AG04450 (cell line): ENCODE measurements around the gene CHST1. TPM values are rescaled to one million over a fixed set of nuclear protein-coding genes. Genes with fewer than 3 reads are reported as not detected.

Experiments used
- CTCF ChIA-PET: fragments of 300-600, 350-600 bp; formaldehyde crosslinking; extraction: SDS; loops from one replicate; lab custom pipeline; 2022; ENCODE audit warnings: antibody characterized with exemption, inconsistent platforms; lab: Charles Lee
- POLR2A ChIA-PET: fragments of 350-600 bp; formaldehyde crosslinking; extraction: SDS; loops from one replicate; lab custom pipeline; 2021; ENCODE audit warnings: antibody characterized with exemption, inconsistent platforms; lab: Yijun Ruan, JAX
- DNase-seq: peaks from one replicate; pipeline ENCODE4 v3.0.0-alpha.2; 2011; ENCODE audit warnings: low read depth, low spot score
- H3K27ac ChIP-seq: one replicate; pipeline ENCODE4 v1.5.1; 2012; ENCODE audit warnings: low read depth, low read length, control low read depth
- H3K27me3 ChIP-seq: one replicate; pipeline ENCODE4 v1.6.0; 2012; ENCODE audit warnings: low read length; ENCODE audit not compliant: control insufficient read depth, insufficient read depth
- H3K4me3 ChIP-seq: 2 replicates; pipeline ENCODE4 v1.5.1; 2011; ENCODE audit warnings: mild to moderate bottlenecking, low read depth, low read length, control low read depth
- H3K9me3 ChIP-seq: 2 replicates; pipeline ENCODE4 v1.5.1; 2012; ENCODE audit warnings: low read length; ENCODE audit not compliant: control insufficient read depth, insufficient read depth
- polyA plus RNA-seq: library from polyadenylated mRNA; depleted of rRNA; stranded (reverse); fragments of >200 nt; gene quantifications from 2 replicates; pipeline ENCODE4 v1.2.3, GENCODE V29; 2011
- TF ChIP-seq, protein P1 (sequence below): IDR thresholded peaks from 2 replicates; pipeline ENCODE4 v1.5.1; 2011; ENCODE audit warnings: low read depth, low read length, control low read depth, inconsistent platforms

CHST1 gene
- polyA plus RNA-seq, 1 experiment, result 0.06 TPM

DNA sequence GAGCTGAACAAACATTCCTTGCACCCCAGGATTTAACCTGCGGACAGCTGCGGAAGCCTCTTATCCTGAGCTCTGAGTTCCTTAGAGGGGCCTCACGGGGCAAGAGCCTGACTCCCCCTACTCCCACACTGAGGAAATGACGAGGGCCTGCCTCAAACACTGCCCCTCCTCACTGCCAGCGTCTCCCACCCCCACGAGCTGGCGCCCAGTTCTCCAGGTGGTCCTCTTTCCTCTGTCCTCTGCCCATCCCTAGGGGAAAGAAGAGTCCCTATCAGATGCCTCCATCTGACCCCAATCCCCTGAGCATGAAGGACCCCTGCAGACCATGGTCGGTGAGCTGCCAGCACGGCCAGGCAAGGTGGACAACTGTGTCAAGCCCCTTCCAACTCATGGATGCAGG lies 14.3 kb downstream of the CHST1 start:
- DNase-seq, result no peak
- CTCF ChIA-PET, result no interaction called here
- peaks cover 13% of the 10 kb centered on the region; the same call in 1 of the 2 replicates for H3K9me3 ChIP-seq

DNA sequence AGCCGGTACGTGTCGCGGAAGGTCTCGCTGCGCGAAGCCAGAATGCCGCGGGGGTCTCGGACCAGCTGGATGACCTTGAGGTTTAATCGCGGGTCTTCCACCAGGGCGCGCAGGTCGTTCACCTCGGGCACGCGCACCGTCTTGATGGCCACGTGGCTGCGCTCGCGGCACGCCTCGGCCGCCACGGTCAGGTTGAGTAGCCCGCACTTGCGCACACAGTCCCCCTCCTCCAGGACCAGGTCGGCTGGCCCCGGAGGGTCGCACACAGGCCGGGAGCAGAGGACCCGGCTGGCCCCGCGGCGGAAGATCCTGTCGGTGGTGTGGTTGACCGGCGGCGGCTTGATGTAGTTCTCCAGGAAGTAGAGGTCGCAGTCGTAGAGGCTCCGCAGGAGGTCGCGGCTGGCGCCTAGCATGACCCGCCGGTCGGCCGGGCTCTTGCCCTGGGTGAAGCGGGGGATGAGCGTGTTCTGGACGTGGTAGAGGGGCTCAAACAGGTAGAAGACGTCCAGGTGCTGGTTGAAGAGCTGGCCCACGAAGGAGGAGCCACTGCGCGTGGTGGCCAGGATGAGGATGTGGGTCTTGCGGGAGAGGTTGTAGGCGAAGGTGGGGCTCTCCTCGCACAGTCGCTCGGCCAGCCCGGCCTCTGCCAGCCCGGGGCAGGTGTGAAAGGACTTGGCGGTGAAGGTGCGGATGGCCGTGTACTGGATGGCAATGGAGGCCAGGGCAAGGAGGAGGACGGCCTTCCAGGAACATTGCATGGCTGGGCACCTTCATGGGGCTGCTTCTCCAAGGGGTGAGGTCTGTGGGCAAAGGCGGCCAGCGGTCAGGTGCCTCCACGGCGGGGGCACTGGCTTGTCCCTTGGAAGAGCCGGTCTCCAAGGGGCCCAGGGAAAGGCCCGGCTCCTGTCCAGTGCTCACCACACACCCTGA lies 15.0 kb downstream of the CHST1 start:
- POLR2A ChIA-PET, result no interaction called here
- no peaks in the 10 kb centered on the region for H3K27me3 ChIP-seq
- H3K27ac ChIP-seq, result no peak overlapping the region
- TF ChIP-seq, protein P1, sequence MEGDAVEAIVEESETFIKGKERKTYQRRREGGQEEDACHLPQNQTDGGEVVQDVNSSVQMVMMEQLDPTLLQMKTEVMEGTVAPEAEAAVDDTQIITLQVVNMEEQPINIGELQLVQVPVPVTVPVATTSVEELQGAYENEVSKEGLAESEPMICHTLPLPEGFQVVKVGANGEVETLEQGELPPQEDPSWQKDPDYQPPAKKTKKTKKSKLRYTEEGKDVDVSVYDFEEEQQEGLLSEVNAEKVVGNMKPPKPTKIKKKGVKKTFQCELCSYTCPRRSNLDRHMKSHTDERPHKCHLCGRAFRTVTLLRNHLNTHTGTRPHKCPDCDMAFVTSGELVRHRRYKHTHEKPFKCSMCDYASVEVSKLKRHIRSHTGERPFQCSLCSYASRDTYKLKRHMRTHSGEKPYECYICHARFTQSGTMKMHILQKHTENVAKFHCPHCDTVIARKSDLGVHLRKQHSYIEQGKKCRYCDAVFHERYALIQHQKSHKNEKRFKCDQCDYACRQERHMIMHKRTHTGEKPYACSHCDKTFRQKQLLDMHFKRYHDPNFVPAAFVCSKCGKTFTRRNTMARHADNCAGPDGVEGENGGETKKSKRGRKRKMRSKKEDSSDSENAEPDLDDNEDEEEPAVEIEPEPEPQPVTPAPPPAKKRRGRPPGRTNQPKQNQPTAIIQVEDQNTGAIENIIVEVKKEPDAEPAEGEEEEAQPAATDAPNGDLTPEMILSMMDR, result no peak
- peaks cover 13% of the 10 kb centered on the region; the same call in 1 of the 2 replicates for H3K9me3 ChIP-seq
- CTCF ChIA-PET, result no interaction called here
- DNase-seq, result no peak
- no peak overlapping the region for H3K4me3 ChIP-seq

More for the DNA sequence above, 14.3 kb downstream of the CHST1 start:
- H3K27ac ChIP-seq, result no peak overlapping the region
- no peak overlapping the region for H3K4me3 ChIP-seq
- TF ChIP-seq, protein P1, result no peak
- H3K27me3 ChIP-seq, result no peaks in the 10 kb centered on the region
- POLR2A ChIA-PET, result no interaction called here

DNA sequence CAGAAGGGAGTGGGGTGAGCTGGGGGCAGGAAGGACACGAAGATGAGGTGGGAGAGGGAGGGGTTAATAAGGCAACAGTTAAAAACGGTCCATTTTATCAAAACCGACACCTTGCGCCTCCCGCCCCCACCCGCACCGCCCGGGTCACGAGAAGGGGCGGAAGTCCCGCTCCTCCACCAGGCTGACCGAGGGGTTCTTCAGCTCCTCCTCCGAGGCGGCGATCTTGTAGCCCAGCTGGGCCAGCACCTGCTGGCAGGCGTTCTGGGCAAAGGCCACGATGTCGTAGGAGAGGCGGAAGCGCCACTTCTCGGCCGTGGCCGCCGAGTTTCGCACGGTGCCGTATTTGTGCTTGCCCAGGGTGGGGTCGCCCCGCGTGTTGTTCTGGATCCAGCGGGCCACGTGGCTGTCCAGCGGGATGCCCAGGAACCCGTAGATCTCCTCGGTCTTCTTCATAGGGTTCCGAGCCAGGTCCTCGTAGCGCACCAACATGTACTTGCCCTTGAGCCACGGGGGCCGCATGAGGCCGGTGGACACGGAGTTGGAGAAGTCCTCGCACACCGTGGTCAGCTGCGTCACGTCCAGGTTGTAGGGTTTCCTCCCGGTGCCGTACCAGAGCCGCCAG lies 15.8 kb downstream of the CHST1 start:
- Histone ChIP-seq H3K27ac (no peak overlapping the region), H3K9me3 (peaks cover 13% of the 10 kb centered on the region; the same call in 1 of the 2 replicates), H3K4me3 (no peak overlapping the region), H3K27me3 (no peaks in the 10 kb centered on the region)
- TF ChIP-seq, protein P1, result no peak
- ChIA-PET CTCF (no interaction called here), POLR2A (no interaction called here)
- DNase-seq, result no peak

DNA sequence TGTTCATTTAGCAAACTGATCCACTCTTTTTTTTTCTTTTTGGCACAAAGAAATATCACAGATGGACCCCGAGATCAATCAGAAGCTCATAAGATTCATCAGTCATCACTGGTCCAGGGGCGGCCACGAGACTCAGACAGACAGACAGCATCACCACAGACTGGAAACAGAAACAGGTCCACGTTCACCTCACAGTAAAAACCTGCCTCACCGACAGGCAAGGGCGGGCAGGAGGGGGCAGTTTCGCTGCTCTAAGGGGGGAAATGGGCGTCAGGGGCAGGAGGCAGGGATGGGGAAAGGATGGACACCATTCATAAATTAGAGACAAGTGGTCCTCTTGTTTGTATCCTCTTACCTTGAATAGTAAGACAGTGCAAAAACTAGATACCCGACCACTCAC lies 16.5 kb downstream of the CHST1 start:
- TF ChIP-seq, protein P1, result no peak
- ChIA-PET CTCF (no interaction called here), POLR2A (no interaction called here)
- Histone ChIP-seq H3K9me3 (peaks cover 13% of the 10 kb centered on the region; the same call in 1 of the 2 replicates), H3K27me3 (no peaks in the 10 kb centered on the region), H3K27ac (no peak overlapping the region), H3K4me3 (no peak overlapping the region)
- DNase-seq, result no peak

DNA sequence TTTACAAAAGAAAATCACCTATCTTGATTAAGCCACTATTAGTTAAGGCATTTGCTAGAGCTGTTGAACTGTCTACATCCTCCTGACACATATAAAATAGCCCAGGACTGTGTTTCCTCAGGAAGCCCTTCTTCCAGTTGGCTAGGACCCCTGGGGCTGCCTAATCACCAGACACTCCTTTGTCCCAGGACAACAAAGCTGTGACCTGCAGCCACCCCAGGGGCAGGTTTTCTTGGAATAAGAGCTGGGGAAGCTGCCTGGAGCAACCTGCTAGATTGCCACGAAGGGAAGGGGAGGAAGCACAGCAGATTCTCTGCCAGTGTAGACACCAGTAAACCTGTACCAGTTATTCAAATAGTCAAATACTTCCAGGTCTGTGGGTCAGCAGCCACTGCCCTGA lies 17.6 kb downstream of the CHST1 start:
- ChIA-PET CTCF (interaction anchor here (0.6 kb wide), 2 partner anchors 276 to 277 kb away, joined by 3 to 4 read pairs; no protein-coding TSS in a partner anchor), POLR2A (no interaction called here)
- Histone ChIP-seq H3K27ac (no peak overlapping the region), H3K9me3 (peaks cover 13% of the 10 kb centered on the region; the same call in 1 of the 2 replicates), H3K27me3 (no peaks in the 10 kb centered on the region), H3K4me3 (no peak overlapping the region)
- TF ChIP-seq, protein P1, result no peak
- DNase-seq, result no peak
